DMS79 (cell line): ENCODE results near the gene TIAM2.
"Not testable (repeated sequence)": the region's sequence is repeated elsewhere in the genome, so short reads cannot be mapped to it uniquely, and the experiment has no call there.

ENCODE experiments used
- DNase-seq: peaks from one replicate; lab custom pipeline; 2025; lab: John Stamatoyannopoulos, UW

The TIAM2 gene

DNA sequence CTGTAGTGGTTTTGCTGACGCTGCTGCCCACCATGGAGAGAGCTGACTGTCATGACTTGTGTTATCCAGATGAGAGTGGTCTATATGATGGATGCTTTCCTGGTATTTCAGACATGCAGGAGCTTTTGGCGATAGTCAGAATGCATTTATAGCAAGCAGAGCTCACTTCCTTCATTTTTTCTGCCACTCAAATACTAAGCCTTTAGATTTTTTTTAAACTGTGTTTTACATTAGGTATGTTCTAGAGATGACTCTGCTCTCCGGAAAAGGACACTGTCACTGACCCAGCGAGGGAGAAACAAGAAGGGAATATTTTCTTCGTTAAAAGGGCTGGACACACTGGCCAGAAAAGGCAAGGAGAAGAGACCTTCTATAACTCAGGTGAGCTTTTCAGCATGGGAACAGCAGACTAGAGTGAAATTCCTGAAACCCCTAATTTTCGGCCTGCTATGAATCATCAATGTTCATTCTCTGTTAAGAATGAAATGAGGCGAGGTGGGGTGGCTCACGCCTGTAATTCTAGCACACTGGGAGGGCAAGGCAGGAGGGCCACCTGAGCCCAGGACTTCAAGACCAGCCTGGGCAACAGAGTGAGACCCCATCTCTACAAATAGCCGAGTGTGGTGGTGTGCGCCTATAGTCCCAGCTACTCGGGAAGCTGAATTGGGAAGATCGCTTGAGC, 170.1 kb downstream of the TIAM2 start:
- no peak for DNase-seq

DNA sequence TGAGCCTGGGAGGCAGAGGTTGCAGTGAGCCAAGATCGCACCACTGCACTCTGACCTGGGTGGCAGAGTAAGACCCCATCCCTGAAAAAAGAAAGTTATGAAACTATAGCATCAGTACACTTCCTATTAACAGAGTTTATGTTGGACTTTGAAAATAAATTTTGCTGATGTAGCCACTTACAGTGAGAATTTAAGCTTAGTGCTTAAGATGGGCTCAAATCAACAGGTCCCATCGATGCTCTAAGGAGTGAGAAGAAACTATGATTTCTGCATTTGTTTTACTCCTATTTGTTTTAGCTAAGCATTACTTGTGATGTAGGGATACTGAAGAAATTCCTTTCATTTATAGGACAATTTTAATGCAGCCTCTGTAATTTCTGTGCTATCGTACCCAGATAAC, 175.4 kb downstream of the TIAM2 start:
- DNase-seq, result no peak

DNA sequence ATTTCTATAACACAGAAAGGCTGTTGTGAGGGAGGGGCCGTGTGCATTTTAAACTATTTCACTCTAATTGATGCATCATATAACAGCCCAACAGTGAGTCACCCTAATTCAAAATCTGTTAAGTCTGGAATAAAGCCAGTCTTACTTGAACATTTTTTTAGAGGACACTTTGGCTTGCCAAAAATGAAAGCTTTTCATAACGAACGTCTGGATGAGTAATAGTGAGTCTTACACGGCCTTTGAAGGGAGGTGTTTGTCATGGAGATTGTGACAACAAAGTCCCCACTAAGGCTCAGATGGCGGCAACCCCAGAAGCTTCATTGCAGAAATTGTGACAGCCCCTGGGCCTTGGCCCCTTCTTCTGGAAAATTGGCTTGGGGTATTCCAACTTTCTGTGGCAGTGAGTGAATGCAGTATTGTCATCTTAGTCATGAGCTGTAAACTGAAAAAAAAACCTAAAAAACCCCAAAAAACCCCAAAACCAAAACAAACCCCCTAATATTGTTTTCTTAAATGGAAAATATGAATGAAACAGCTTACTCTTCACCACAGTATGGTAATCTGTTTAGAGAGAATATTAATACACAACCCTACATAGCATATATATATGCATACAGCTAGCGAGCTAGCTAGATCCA, 176.1 kb downstream of the TIAM2 start:
- peak; percentile 20 for DNase-seq

DNA sequence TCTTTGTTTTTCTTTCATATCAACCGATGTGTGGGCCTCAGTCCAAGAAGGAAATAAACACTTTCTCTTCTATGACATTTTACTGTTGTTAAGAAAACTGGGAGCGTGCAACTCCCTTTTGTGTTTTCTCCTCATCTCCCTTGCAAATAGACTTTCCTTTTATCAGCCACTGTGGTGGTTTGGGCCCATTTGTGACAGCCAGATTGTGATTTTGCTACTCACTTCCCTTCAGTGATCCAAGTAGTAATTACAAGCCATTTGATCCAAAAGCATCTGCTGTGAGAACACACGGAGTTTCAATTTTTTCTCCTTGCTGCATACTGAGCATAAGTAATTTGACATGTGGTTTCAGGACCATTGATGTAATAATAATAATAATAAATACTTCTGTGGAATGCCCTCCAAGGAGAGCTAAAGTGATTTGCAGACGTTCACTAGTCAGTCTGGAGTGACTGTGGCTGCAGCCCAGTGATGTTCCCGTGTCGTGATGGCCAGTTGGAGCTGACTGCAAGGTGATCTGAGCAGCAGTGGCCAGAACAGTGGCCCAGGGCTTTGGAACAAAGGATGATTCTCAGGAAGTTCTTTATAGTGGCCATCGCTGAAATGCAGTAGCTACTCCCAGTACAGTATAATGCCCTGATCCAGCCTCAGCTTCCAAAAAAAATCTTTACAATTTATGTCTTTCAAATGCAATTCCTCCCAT, 176.8 kb downstream of the TIAM2 start:
- no peak for DNase-seq

DNA sequence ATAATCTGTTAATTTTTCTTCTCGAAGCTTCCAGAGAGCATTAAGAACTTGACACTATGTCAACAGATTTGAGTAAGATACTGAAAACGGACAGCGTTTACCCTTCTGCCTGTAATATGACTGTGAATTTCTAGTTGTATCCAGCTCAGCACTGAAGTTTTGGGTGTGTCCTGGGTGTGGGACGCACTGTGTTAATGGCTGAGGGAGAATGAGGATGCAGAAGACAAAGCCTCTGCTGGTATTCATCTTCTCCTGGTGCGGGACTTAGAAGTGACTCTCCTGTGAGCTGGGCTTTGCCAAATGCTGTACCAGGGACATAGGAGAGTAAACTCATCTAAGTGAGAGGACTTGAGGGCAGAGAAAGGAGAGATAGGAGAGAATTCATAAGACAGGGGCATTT, 178.4 kb downstream of the TIAM2 start:
- no peak for DNase-seq

DNA sequence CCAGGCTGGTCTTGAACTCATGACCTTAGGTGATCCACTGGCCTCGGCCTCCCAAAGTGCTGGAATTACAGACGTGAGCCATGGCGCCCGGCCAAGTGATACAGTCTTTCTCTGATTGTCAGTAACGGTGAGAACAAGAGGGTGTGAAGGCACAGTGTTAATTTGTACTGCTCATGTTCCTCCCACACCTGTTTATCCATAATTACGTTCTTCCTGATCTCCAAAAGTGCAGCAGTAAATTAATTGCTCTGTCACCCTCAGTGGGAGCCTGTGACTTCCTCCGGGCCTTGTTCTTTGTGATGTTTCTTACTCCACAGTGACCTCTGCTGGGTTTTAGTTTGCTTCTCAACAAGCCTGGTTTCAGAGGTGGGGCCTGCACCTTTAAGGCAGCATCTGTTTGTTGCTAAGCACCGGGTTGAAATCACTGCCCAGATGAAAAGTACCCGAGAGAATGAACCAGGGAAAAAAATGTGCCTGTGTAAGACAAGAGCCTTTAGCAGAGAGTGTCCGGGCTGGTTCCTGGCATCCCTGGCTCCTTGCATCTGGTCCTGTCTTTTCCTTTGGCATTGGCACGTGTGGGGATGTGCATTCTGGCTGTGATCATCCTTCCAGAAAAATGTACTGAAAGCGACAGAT, 179.6 kb downstream of the TIAM2 start:
- DNase-seq, result peak; percentile 67

DNA sequence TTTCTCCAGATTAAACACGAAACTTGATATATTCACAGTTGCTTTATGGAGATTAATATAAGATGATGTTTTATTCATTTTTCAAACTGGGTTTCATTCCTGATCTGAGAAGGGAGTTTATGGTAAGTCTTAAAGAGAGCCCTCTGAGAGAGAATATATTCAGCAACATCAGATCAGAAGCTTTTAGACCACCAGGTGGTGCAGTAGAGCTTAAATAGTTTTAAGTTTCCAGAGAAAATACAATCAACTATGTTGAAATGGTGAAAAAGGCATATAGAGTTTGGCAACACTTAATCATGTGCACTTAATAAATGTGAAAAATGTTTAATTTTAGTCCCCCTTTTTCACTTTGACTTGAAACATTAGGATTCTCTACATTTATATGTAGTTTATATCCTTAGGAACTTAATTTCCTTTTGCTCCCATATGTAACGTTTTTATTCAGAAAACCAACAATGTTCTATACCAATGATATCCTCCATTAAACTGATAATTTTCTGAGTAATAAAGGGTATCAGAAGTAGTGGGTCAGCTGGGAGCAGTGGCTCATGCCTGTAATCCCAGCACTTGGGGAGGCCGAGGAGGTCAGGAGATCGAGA, 182.3 kb downstream of the TIAM2 start:
- DNase-seq, result no peak

DNA sequence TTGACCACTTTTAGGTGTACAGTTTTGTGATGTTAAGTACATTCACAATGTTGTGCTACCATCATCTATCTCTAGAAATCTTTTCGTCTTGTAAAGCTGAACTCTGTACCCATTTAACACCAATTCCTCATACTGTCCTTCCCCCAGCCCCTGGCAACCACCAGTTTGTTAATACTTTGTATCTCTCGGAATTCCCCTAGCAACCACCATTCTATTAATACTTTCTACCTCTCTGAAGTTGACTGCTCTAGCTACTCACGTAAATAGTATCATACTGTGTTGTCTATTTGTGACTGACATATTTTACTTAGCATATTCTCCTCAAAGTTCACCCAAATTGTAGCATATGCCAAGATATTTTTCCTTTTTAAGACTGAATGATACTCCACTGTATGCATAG, 186.4 kb downstream of the TIAM2 start:
- no peak for DNase-seq

DNA sequence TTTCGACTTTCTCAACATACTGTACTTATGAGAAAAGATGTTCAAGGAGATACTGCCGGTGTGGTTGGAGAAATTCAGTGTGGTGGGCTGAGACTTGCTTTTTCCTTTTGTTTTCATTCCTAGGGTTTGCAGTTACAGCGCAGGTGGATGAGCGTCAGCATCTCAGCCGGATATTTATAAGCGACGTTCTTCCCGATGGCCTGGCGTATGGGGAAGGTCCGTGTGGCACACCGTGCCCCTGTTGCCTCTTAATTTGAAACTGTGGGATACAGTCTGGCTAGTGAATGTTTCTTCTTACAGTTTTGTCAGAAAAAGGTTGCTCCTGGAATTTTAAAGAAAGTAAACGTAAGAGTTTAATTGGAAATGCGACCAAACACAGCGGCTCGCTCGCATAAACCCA, 187.0 kb downstream of the TIAM2 start:
- DNase-seq, result no peak

DNA sequence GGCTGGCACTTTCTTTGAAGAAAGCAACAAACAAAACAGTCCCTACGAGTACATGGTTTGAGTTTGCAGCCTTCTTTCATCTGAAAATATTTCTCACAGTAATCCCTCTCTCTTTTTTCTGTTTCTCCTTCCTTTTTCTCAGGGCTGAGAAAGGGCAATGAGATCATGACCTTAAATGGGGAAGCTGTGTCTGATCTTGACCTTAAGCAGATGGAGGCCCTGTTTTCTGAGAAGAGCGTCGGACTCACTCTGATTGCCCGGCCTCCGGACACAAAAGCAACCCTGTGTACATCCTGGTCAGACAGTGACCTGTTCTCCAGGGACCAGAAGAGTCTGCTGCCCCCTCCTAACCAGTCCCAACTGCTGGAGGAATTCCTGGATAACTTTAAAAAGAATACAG, 188.0 kb downstream of the TIAM2 start:
- DNase-seq, result no peak

DNA sequence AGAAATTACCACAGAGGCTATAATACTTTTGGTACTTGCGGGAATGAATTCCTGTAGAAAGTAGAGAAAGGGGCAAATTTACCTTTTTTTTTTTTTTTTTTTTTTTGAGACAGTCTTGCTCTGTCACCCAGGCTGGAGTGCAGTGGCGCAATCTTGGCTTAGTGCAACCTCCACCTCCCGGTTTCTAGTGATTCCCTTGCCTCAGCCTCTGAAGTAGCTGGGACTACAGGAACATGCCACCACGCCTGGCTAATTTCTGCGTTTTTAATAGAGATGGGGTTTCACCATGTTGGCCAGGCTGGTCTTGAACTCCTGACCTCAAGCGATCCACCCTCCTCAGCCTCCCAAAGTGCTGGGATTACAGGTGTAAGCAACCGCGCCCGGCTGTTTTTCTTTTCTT, 189.9 kb downstream of the TIAM2 start:
- not testable (repeated sequence) for DNase-seq

DNA sequence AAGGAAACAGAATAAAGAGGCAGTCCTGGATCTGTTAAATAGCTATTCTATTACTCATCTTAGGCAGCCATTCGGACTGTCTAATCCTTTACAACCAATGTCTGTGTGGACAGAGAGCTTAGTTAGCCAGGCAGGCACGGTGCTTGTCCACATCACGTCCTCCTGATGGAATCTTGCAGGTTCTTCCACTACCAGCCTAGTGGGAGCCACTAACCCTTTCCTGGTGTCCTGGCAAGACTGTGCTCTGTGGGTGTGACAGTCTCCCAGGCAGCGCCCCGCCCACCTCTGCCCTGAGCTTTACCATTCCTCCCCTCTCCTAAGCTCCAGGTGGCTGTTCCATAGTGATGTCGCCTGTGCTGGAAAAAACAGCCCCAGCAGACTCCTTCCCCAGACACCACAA, 190.4 kb downstream of the TIAM2 start:
- no peak for DNase-seq

DNA sequence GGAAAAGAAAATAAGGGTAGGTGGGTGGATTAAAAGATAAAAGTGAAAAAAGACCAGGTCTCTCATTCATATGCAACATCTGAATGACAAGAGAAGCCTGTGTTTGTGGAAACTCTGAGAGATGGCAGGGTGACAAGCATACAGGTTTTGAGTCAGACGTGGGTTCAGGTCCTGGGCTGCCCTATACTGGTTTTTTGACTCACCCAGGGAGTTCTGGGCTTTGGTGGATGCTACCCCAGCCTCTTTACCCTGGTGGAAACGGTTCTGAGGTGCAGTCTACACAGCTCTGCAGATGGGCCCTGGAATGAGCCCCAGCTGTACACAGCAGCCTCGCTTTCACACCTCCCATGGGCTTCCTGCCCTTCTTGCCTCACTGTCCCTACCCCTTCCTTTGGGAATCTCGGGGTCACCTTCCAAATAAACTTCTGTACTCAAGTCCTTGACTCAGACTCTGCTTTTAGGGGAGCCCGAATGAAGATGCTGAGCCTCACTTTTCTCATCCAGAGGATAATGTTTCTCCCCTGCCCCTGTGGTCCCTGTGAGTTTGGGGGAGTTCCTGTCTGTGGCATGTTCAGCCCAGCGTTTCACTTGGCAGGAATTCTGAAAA, 191.0 kb downstream of the TIAM2 start:
- DNase-seq, result no peak

DNA sequence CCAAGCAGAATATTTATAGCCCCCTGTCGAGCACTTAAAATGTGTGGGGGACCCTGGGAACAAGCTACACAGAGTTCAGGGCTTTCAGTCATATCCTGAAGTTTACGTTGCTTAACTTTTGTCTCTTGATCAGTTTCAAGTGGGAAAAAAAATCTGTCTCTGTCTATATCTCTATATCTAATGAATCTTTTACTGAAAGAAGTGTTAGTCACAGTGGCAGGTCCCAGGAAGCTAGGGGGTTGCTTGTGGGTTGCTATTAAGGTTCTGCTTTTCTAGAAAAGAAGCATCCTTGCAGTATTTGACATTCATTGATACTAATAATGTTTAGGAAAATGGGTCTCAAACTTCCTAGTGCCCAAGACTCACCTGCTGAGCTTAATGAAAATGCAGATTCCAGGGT, 192.0 kb downstream of the TIAM2 start:
- DNase-seq, result no peak

DNA sequence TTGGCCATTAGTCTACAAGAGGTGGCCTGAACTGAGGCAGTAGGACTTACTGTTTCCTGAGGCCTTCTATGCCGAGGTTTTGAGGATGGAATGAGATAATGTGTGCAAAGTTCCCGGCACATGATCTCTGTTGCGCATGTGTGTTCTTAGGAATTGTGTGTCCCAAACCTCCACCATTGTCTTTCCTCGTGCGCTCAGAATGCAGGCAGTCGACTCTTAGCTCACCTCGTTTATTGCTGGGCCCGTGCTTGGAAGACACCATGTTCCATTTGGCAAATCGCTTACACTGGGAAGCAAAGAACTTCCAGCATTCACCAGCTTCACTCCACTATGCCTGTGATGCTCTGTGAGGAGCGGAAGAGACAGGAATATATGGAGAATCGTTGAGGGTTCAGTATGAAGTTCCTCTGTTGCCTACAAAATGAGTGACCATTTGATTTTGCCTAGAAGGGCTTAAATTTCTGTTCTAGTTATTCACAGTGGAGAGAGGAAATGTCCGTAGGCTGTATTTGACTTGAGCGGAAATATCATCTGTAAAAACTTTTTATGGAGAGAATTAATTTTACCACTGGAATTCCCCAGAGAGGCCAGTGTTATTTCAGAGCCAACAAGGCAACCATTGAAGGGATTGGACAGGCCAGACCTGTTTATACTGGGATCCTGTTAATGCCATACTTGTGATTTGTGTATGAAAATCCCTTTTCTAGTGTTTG, 193.0 kb downstream of the TIAM2 start:
- DNase-seq, result no peak

DNA sequence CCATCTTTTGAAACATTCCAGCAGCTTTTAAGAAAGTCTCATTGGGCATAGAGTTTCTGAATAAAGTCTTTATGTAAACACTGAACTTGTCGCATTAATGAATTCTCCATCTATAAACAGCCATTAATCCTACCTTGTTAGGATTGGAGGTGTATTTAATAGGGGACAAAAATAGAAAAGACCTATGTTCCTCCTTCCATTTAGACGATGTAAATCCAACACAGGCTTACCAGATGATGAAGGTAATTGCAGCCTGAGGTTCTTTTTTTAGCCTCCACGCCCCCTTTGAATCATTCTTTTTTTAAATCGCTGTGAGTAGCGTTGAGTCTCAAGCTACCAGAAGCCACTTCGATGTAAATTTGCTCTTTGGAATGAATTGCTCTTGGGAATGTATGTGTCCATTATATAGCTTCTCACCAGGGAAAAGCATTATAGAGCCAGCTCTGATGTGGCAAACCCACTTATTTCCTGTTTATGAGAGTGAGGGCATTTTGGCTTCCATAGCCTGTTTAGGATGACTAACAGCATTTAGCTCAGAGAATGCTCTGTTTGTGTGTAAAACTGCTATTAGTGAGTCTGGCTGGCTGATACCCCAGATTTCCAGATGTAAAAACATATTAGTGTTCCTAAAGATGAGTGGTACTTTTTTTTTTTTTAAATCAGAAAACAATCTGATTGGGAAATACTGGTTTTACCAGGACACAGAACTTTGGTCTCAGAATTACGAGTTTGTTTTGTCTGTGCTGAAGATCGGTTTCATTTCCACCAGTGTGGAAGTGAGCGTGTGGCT, 193.8 kb downstream of the TIAM2 start:
- DNase-seq, result no peak

DNA sequence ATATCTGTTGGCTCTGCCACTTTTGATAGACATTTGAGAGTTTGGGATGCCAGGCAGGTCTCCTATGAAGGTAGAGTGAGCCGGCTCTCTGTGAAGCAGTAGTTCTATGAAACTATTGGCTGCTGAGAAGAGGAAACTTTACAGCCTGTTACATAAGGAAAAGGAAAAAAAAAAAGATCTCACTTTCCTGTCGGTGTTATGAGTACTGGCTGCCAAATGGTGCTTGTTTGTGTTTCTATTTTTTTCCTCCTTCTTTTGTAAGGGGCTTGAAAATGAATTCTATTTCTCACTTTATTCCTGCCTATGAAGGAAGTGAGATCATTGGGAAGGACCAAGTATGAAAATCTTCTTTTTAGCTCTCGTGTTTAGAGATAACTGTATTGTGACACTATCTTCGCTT, 195.6 kb downstream of the TIAM2 start:
- DNase-seq, result no peak

DNA sequence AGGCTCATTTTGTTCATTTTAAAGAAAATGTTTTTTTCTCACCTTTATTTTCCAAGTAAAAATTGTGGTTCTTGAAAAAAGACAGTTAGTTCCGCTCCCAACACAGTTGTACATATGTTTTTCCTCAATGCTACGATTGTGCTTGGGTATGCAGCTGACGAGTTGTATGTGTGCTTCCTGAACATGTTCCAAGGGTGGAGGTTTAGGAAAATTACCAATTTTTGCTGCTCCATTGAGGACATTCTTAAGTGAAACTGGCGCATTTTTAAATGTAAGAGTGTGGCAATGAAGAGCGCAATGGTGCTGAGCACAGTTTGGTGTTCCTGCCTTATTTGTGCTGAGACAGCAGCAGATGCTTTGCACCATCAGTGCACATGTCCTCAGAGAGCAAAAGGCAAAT, 198.4 kb downstream of the TIAM2 start:
- no peak for DNase-seq

DNA sequence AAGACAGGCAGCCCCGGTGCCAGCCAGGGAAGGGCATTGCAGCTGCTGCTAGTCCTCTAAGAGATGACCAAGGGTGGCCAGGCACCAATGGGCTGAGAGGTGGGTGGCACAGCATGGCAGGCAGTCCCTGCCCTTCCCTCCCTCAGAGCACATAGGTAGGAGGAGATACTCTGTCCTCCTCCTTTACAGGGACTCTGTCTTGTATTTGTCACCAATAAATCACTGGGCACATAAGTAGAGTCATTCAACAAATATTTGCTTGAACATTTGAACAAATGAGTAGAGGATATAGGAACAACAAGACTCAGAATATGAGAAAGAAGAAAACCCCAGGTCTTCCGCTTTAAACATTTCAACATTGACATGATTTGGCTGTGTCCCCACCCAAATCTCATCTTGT, 199.3 kb downstream of the TIAM2 start:
- DNase-seq, result no peak

DNA sequence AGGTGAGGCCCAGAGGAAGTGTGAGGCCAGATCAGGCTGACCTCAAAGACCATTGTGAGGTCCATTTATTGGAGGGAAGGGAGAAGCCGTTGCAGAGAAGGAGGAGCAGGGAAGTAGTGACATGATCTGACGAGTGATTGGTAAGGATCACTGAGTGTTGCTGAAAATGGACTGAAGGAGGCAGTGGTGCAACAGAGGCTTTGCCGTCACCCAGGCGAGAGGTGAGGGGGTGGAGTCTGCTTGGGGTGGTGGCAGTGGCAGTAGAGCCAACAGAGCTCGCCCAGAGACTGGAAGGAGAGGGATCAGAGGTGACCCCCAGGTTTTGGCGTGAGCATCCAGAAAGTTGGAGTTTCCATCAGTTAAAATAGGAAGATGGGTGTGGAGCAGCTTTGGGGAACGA, 200.8 kb downstream of the TIAM2 start:
- no peak for DNase-seq

DNA sequence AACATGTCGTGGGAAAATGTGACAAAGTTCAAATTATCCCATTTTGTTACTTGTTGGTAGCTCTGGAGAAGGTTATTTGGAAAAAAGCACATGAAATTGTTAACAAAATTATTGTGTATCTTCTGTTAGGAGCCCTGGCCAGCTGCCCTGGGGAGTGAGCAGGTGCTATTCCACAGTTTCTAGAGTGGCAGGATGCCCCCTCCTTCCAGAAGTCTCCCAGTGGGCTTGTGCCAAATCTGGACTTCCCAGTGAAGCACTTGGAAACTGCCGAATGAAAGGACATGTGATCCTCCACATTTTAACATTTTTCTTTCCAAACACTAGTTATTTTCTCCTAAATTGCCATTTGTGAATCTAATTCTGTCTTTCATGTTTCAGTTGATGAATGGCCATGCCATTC, 201.8 kb downstream of the TIAM2 start:
- no peak for DNase-seq
